Mucosa of descending colon (tissue), 3 donors: Measurements from ENCODE around the gene ITGB7. TPM values are rescaled to one million over a fixed set of nuclear protein-coding genes. Genes with fewer than 3 reads are reported as not detected.

ENCODE experiments used
- ATAC-seq: fragments of 200-7000 bp; cut with Tn5 transposase; one replicate; pipeline ENCODE4 v1.9.1; 2020; ENCODE audit warnings: mild to moderate bottlenecking, moderate library complexity
- DNase-seq, 3 donors: peaks; one replicate each; pipeline ENCODE4 v3.0.0-alpha.2; 2020
- H3K36me3 ChIP-seq: fragments of 200-600 bp; one replicate; pipeline ENCODE4 v1.8.0; 2021; ENCODE audit warnings: low read depth, mild to moderate bottlenecking
- H3K4me1 ChIP-seq: fragments of 200-600 bp; one replicate; pipeline ENCODE4 v1.8.0; 2021; ENCODE audit warnings: low read depth, mild to moderate bottlenecking
- H3K4me3 ChIP-seq: fragments of 200-600 bp; one replicate; pipeline ENCODE4 v1.8.0; 2021; ENCODE audit warnings: mild to moderate bottlenecking
- H3K9me3 ChIP-seq: fragments of 200-600 bp; one replicate; pipeline ENCODE4 v1.8.0; 2021; ENCODE audit warnings: mild to moderate bottlenecking
- CTCF ChIP-seq: fragments of 200-600 bp; IDR thresholded peaks from one replicate; pipeline ENCODE4 v1.8.0; 2022; ENCODE audit warnings: antibody characterized with exemption, mild to moderate bottlenecking
- intact Hi-C, 2 donors: fragments of 100-400 bp; cut with DNase I in 1 of 2; cut with micrococcal nuclease in 1 of 2; formaldehyde crosslinking; loops; one replicate each; pipeline versions ENCODE4 v1.11.0 to v1.11.1; 2022; cut with DNase I, micrococcal nuclease
- total RNA-seq, 3 donors: library from RNA; stranded (reverse); fragmentation: NEBNext Ultra II Directional in 2 of 3; extraction: Animal tissue kit (Norgen Biotek cat#: 25700) in 2 of 3; gene quantifications; one replicate each; pipeline versions ENCODE4 v1.2.1 to v1.2.4, GENCODE V29; 2021 to 2023
- donor health status: DM: no; HTN: no; CAD: no; lungs with moderate emphysema.
- donor health status: DM: no; HTN: no; CAD: no.
- donor health status: DM: no; HTN: yes; CAD: no.

The ITGB7 gene
- total RNA-seq, 3 donors from 2014 or later = 6.2 to 13.8 (median 7.3) TPM

GRCh38 chr12:53252349-53252916, 45.4 kb upstream of the ITGB7 start:
- Histone ChIP-seq H3K36me3 (no peaks in the 10 kb centered on the region), H3K9me3 (no peaks in the 10 kb centered on the region), H3K4me3 (peak overlapping the region; percentile 81), H3K4me1 (peaks cover 13% of the 10 kb centered on the region)
- ATAC-seq = peak; percentile 53
- no peak for TF ChIP-seq CTCF
- DNase-seq = peak; percentile 65 to 76 (median 72)
- intact Hi-C loops = loop anchor here in 1 of 2 donors (5.0 kb wide), 1 partner anchor 40 kb away; no protein-coding TSS in a partner anchor

- Histone ChIP-seq H3K4me1 (peaks cover 13% of the 10 kb centered on the region), H3K36me3 (no peaks in the 10 kb centered on the region), H3K4me3 (peak overlapping the region; percentile 81), H3K9me3 (no peaks in the 10 kb centered on the region)
- intact Hi-C loops = loop anchor here in 1 of 2 donors (5.0 kb wide), 1 partner anchor 39 kb away; no protein-coding TSS in a partner anchor
- ATAC-seq (peak; percentile 92), DNase-seq (peak; percentile 79 to 88 (median 88))
- TF ChIP-seq CTCF = peak; percentile 22
Measured at GRCh38 chr12:53251477-53252348, 44.7 kb upstream of the ITGB7 start.

- intact Hi-C loops = no loop called here
- H3K36me3 ChIP-seq = no peaks in the 10 kb centered on the region
- H3K9me3 ChIP-seq = no peaks in the 10 kb centered on the region
- no peaks in the 10 kb centered on the region for H3K4me1 ChIP-seq
- ATAC-seq (no peak), DNase-seq (no peak)
- no peak overlapping the region for H3K4me3 ChIP-seq
- TF ChIP-seq CTCF = no peak
Measured at GRCh38 chr12:53245286-53245685, 38.2 kb upstream of the ITGB7 start.

GRCh38 chr12:53244337-53244736, 37.3 kb upstream of the ITGB7 start:
- Histone ChIP-seq H3K9me3 (no peaks in the 10 kb centered on the region), H3K36me3 (no peaks in the 10 kb centered on the region), H3K4me3 (no peak overlapping the region), H3K4me1 (no peaks in the 10 kb centered on the region)
- DNase-seq (no peak), ATAC-seq (no peak)
- TF ChIP-seq CTCF = no peak
- intact Hi-C loops = no loop called here

- TF ChIP-seq CTCF = no peak
- DNase-seq = no peak
- no peak for ATAC-seq
- Histone ChIP-seq H3K4me1 (no peaks in the 10 kb centered on the region), H3K9me3 (no peaks in the 10 kb centered on the region), H3K4me3 (no peak overlapping the region), H3K36me3 (no peaks in the 10 kb centered on the region)
- intact Hi-C loops = no loop called here
Measured at GRCh38 chr12:53241623-53242412, 34.8 kb upstream of the ITGB7 start.
